GM19025 (cell line): ENCODE results near the gene GPR42.
A peak's percentile ranks its signal among the peaks of the same experiment; 100 is the strongest.

Experiments
- ATAC-seq: cut with Tn5 transposase; IDR thresholded peaks from one replicate; pipeline ENCODE4 v1.9.1; 2021; ENCODE audit warnings: mild to moderate bottlenecking, low read depth, moderate library complexity; ENCODE audit not compliant: unreplicated experiment

Gene GPR42, protein sequence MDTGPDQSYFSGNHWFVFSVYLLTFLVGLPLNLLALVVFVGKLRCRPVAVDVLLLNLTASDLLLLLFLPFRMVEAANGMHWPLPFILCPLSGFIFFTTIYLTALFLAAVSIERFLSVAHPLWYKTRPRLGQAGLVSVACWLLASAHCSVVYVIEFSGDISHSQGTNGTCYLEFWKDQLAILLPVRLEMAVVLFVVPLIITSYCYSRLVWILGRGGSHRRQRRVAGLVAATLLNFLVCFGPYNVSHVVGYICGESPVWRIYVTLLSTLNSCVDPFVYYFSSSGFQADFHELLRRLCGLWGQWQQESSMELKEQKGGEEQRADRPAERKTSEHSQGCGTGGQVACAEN

GRCh38 chr19:35370722-35371121 lies at the start of gene GPR42:
Gene GPR42, plus strand, starts transcription at chr19:35371068. Its CDS starts 292 bp downstream, at chr19:35371360.
- ATAC-seq: no peak

DNA sequence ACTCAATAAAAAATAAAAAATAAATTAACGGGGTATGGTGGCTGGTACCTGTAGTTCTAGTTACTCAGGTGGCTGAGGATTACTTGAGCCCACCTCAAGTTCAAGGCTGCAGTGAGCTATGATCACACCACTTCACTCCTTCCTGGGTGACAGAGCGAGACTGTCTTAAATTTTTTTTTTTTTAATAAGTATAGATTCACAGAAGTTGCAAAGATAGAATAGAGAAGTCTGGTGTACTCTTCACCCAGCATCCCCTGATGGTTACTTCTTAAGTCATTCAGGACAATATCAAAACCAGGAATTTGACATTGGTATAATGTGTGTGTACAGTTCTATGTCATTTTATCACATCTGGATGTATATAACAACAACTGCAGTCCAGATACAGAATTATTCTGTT lies 49.6 kb upstream of the GPR42 start:
- no peak for ATAC-seq

DNA sequence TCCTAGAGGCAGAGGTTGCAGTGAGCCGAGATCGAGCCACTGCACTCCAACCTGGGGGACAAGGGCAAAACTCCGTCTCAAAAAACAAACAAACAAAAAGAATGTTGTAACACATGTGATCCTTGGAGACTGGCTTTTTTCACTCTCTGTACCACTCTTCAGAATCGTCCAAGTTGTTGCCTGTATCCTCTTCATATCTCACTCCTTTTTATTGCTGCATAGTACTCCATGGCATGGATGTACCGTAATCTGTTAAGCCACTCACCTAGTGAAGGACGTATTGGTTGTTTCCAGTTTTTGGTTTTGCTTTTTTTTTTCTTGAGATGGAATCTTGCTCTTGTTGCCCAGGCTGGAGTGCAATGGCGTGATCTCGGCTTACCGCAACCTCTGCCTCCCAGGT lies 48.9 kb upstream of the GPR42 start:
- ATAC-seq: no peak

DNA sequence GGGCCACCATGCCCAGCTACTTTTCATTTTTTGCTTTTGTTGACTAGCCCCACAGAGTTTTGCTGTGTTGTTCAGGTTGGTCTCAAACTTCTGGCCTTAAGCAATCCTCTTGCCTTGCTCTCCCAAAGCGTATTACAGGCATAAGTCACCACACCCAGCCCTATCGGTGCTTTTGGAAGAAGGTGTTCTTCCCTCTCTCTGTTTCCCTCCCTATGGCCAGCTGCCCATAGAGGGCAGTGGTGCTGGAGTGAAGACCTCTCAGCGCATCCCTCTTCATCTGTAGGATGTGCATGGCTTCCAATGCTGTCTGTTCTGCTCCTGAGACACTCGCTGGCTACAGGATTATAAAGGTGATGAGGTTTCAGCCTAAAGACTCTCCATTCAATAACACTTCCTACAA lies 43.2 kb upstream of the GPR42 start:
- ATAC-seq: no peak

GRCh38 chr19:35328851-35329285 lies 42.0 kb upstream of the GPR42 start, which contains the start of gene CD22:
Gene CD22, plus strand, starts transcription at chr19:35329187. Its CDS starts 2,854 bp downstream, at chr19:35332041.
- no peak for ATAC-seq

GRCh38 chr19:35329323-35329722 lies 41.5 kb upstream of the GPR42 start:
- no peak for ATAC-seq

DNA sequence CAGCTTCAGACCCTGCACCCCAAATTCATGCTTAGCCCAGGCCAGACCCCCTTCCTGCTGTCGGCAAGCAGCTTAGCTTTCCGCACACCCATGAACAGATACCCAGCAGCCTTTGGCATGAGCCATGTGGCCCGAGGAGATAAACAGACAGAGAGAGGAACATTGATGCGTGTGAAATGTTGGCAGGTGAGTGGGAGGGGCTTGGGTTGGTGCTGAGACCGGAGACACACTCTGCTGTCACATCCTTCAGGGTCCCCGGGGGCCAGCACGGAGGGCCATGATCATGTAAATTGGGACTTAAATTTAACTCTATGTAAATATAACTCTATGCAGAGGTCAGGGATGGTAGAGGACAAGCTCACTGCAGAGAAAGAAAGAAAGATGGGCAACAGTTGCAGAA lies 40.4 kb upstream of the GPR42 start:
- ATAC-seq: peak; percentile 46

DNA sequence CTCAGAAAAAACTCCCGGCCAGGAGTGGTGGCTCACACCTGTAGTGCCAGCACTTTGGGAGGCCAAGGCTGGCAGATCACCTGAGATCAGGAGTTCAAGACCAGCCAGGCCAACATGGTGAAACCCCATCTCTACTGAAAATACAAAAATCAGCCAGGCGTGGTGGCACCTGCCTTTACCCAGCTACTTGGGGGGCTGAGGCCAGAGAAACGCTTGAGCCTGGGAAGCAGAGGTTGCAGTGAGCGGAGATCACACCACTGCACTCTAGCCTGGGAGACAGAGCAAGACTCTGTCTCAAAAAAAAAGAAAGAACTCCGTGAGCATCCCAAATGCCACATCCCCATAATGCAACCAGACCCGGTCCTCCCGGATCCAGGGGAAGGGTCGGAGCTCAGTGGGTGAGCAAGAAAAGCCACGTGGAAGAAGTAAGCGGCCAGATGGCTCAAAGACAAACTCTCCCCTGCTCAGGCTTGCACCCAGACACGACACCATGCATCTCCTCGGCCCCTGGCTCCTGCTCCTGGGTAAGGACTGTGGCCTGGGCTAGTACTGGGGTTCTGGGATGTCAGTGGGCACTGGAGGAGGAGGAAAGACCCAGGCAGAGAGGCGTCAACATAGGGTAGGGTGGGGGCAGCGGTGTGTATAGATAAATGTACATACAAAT lies 39.2 kb upstream of the GPR42 start:
- no peak for ATAC-seq

- no peak for ATAC-seq
Observed at GRCh38 chr19:35332817-35333216, 38.1 kb upstream of the GPR42 start.

DNA sequence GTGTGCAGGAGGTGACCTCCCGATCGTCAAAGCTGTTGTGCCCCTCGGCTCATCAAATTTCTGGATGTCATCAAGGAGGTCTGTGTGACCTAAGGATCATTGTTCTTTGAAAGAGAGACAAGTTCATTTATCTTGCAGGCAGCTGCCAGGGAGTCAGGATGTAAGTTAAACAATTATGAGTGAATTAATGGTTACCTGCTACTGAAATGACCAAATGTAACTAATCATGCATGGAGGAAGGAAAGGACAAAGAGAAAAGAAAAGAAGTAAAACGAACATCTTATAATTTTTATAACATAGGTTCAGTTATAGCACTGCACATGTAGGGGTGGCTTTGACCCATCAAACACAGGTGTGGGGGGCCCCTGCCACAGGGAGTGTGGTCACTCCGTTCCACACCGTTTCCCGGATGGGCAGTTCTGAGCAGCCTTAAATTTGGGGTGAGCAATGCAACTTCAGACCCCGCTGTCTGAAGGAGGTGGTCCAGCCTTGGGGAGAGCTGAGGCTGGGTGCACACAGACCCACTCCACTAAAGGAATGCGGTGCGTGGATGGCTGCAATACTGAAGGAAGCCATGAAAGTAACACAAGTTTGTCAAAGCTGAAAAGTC lies 36.6 kb upstream of the GPR42 start:
- no peak for ATAC-seq

DNA sequence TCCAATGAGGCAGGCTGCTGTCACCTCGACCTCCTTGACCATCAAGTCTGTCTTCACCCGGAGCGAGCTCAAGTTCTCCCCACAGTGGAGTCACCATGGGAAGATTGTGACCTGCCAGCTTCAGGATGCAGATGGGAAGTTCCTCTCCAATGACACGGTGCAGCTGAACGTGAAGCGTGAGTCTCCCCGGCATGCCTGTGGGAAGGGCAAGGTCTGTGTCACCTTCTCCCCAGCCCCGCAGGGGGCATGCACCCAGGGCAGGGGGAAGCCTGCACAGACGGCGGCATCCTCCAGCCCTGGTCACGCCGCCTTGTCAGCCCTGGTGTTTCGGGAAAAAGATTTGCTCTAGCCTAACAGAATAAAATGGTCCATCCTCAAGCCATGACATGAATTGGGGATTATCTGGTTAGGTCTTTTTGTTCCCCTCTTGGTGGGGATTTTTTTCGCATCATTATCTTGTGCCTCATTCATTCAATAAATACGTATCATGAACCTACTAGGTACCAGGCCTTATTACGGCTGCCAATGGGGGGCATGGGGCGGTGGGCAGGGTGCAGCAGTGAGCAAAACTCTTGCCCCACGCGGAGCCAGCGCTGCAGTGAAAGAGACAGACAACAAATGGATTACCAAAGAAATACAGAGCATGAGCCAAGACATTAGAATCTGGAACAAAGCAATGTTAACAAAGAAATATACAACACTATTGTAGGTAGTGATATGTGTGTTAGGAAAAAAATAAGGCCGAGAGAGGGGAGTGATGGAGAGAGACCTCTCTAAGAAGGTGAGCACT lies 34.5 kb upstream of the GPR42 start:
- ATAC-seq: no peak

DNA sequence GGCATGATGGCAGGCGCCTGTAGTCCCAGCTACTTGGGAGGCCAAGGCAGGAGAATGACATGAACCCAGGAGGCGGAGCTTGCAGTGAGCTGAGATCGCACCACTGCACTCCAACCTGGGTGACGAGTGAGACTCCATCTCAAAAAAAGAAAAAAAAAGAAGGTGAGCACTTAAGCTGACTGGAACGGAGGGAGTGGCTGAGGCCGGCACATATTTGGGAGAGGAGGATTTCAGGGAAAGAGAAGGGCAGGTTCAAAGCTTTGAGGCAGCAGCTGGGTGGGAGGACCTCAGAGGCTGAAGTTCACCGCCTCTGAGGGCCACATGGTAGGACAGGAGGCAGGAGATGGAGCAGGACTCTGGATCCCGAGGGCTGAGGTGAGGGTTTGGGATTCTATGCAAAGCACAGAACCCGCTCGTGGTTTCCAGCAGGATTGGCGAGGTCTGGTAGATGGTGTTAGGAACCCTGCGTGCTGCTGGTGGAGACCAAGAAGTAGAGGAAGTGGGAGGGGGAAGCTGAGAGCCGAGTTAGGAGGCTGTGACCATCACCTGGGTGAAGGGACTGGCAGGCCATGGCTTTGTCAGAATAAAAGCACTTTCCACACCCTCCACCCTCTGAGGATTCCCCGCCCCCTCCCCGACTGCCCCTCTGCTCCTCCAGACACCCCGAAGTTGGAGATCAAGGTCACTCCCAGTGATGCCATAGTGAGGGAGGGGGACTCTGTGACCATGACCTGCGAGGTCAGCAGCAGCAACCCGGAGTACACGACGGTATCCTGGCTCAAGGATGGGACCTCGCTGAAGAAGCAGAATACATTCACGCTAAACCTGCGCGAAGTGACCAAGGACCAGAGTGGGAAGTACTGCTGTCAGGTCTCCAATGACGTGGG lies 33.5 kb upstream of the GPR42 start:
- ATAC-seq: no peak

GRCh38 chr19:35337984-35338296 lies 32.9 kb upstream of the GPR42 start:
- no peak for ATAC-seq

DNA sequence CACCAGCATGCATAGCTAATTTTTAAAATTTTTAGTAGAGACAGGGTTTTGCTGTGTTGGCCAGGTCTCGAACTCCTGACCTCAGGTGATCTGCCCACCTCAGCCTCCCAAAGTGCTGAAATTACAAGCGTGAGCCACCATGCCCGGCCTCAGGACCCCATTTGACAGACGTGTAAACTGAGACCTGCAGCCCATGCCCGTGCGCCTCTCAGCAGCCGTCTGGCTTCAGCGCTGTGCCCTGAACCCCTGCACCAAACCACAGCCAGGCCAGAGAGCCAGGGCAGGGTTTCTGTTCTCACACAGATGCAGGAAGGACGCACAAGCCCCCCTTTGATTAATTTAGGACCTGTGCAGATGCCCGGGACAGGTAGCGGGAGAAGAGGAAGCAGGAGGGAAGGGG lies 30.4 kb upstream of the GPR42 start:
- ATAC-seq: no peak

DNA sequence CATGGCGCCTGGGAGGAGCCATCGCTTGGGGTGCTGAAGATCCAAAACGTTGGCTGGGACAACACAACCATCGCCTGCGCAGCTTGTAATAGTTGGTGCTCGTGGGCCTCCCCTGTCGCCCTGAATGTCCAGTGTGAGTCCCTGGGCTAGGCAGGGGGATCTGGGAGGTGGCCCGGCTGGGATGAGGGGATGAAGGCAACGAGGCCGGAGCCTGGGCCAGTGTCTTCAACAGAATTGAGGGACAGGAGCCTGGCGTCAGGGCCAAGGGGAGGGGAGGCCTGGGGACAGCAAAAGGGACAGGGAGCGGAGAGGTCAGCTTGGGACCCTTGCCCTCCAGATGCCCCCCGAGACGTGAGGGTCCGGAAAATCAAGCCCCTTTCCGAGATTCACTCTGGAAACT lies 29.9 kb upstream of the GPR42 start:
- ATAC-seq: no peak

DNA sequence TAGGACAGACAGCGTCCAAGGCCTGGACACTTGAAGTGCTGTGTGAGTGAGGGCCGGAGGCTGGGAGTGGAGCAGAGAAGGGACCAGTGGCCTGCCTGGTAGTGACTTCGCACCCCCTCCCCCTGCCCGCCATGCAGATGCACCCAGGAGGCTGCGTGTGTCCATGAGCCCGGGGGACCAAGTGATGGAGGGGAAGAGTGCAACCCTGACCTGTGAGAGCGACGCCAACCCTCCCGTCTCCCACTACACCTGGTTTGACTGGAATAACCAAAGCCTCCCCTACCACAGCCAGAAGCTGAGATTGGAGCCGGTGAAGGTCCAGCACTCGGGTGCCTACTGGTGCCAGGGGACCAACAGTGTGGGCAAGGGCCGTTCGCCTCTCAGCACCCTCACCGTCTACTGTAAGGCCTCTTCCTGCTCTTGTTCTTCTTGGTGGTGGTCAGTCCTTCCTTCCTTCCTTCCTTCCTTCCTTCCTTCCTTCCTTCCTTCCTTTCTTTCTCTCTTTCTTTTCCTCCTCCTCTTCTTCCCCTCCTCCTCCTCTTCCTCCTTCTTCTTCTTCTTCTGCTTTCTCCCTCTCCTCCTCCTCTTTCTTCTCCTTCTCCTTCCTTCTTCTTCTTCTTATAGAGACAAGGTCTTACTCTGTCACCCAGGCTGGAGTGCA lies 29.2 kb upstream of the GPR42 start:
- ATAC-seq: no peak

GRCh38 chr19:35342430-35342829 lies 28.4 kb upstream of the GPR42 start:
- ATAC-seq: no peak

- no peak for ATAC-seq
Observed at GRCh38 chr19:35344511-35345031, 26.3 kb upstream of the GPR42 start.

DNA sequence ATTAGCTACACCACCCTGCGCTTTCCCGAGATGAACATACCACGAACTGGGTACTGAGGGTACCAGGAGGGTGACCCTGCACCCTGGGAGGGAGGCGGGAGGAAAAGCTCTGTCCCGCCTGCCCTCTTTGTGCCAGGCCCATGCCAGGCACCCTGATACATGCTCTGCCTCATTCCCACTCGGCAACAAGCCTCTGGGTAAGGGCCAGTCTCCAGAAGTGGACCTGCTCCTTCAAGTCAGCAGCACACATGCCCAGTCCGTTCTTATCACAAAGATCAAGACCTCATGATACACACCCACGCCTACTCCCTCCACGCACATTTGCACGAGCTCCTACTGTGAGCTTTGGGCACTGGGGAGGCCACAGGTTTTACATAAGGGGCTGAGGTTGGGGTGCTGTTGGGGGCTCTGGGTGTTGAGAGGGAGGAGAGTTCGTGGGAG lies 25.2 kb upstream of the GPR42 start:
- ATAC-seq: no peak
